Uterus (tissue), 4 donors: ENCODE measurements around the gene TP53I11. TPM values are rescaled to one million over a fixed set of nuclear protein-coding genes. Genes with fewer than 3 reads are reported as not detected.

Experiments
- DNase-seq, 2 donors: peaks; one replicate each; pipeline ENCODE4 v3.0.0-alpha.2; 2019 to 2020
- H3K27ac ChIP-seq, 2 donors: fragments of 200-600 bp; sonication (generic); 1 replicate in 1 of 2; 2 replicates in 1 of 2; pipeline ENCODE4 v1.5.1; 2016 to 2018
- H3K27me3 ChIP-seq, 2 donors: fragments of 200-600 bp; sonication (generic); one replicate each; pipeline ENCODE4 v1.5.1; 2018 to 2019; ENCODE audit warnings: control low read depth in 1 of 2
- H3K36me3 ChIP-seq, 2 donors: fragments of 200-600 bp; sonication (generic); one replicate each; pipeline ENCODE4 v1.5.1; 2019; ENCODE audit warnings: control low read depth in 1 of 2
- H3K4me1 ChIP-seq, 2 donors: fragments of 200-600 bp; sonication (generic); one replicate each; pipeline ENCODE4 v1.5.1; 2018 to 2019; ENCODE audit warnings: control low read depth in 1 of 2
- H3K4me3 ChIP-seq, 2 donors: fragments of 200-600 bp; sonication (generic); 1 replicate in 1 of 2; 2 replicates in 1 of 2; pipeline ENCODE4 v1.5.1; 2018 to 2019; ENCODE audit warnings: mild to moderate bottlenecking in 1 of 2
- H3K9me3 ChIP-seq, 2 donors: fragments of 200-600 bp; sonication (generic); one replicate each; pipeline ENCODE4 v1.5.1; 2019; ENCODE audit warnings: control low read depth in 1 of 2
- POLR2A ChIP-seq, 2 donors: fragments of 450-650 bp; IDR thresholded peaks; one replicate each; pipeline ENCODE4 v1.6.1; 2016; ENCODE audit warnings: antibody characterized with exemption in 2 of 2, mild to moderate bottlenecking in 1 of 2, moderate library complexity in 1 of 2
- intact Hi-C: fragments of 100-400 bp; cut with DNase I; formaldehyde crosslinking; loops from one replicate; pipeline ENCODE4 v1.15.1; 2023; ENCODE audit warnings: low total_unique reads
- total RNA-seq, 4 donors: library from RNA; depleted of rRNA in 3 of 4; stranded (reverse); fragments of >200 nt in 3 of 4; gene quantifications; one replicate each; pipeline versions ENCODE4 v1.1.0 to v1.2.4, GENCODE V29; 2014 to 2023
- TF ChIP-seq, protein P1 (sequence below), 4 experiments: fragments of 200-600 bp in 2 of 4; fragments of 450-650 bp in 2 of 4; sonication (generic) in 2 of 4; IDR thresholded peaks; one replicate each; pipeline ENCODE4 v1.5.1; 2016 to 2019; ENCODE audit warnings: antibody characterized with exemption in 4 of 4, mild to moderate bottlenecking in 2 of 4, moderate library complexity in 1 of 4
- donor health status: DM: yes; HTN: yes; CAD: no.

The TP53I11 gene
- total RNA-seq, 4 donors from 2014 or later, result 3.8 to 53.9 (median 17.5) TPM

DNA sequence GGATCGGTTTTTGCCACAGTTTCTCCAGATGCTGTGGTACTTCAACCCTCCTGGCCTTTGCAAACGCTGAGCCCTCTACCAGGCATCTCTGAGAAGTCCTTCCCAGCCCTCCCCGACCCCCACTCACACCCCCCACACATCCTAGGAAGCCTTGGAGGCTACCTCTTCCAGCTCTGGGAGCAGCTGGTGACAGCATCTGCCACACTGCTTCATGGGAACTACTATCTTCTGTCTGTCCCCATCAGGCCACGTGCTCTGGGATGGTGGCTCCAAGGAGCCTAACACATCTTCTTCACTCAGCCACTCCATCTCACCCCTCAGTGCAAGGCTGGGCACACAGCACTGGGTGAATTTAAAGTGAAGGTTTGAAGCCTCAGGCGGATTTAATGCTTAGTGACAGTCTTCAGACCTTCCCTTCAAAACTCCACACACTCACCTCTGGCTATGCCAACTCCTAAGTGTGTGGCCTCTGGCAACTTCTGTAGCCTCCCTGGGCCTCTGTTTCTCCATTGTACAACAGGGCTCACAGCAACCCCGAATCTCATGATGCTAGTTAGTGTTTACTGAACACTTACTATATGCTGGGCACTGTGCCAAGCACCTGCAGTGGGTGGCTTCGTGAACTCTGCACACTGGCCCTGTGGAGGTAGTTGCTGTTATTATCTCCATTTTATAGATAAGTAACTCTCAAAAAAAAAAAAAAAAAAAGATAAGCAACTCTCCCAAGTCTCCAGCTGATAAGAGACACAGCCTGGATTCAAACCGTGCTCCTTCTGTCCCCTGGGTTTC is 7.3 kb upstream of the TP53I11 start:
- no peak for DNase-seq
- intact Hi-C loops, result no loop called here
- Histone ChIP-seq H3K4me1 (peaks cover 0 to 8% of the 10 kb centered on the region in 2 donors), H3K27me3 (no peaks in the 10 kb centered on the region), H3K4me3 (no peak overlapping the region), H3K9me3 (no peaks in the 10 kb centered on the region), H3K27ac (no peak overlapping the region), H3K36me3 (no peaks in the 10 kb centered on the region)
- TF ChIP-seq POLR2A (IDR thresholded peaks at IDR 0.05), result no peak
- TF ChIP-seq, protein P1, sequence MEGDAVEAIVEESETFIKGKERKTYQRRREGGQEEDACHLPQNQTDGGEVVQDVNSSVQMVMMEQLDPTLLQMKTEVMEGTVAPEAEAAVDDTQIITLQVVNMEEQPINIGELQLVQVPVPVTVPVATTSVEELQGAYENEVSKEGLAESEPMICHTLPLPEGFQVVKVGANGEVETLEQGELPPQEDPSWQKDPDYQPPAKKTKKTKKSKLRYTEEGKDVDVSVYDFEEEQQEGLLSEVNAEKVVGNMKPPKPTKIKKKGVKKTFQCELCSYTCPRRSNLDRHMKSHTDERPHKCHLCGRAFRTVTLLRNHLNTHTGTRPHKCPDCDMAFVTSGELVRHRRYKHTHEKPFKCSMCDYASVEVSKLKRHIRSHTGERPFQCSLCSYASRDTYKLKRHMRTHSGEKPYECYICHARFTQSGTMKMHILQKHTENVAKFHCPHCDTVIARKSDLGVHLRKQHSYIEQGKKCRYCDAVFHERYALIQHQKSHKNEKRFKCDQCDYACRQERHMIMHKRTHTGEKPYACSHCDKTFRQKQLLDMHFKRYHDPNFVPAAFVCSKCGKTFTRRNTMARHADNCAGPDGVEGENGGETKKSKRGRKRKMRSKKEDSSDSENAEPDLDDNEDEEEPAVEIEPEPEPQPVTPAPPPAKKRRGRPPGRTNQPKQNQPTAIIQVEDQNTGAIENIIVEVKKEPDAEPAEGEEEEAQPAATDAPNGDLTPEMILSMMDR (IDR thresholded peaks at IDR 0.05), result no peak

DNA sequence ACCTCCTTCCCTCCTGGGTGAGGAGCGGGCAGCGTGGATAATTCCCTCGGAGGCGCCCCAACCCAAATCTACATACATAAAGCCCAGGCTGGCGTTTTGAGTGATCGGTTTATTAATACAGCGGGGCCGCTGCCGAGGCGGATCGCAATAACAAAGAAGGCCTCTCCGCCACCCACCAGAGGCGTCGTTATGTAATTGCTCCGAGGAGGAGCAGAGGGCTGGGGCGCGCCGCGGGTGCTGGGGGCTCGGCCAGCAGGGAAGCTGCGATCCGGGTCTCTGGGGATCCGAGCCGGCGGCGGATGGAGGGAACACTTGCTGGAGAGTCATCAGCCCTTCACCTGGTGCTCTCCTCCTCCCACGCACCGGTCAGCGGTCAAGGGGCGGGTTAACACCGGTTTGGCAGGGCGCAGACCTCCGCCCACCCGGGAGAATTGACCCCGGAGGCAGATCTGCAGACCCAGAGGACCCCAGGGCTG is 6.4 kb upstream of the TP53I11 start:
- Histone ChIP-seq H3K9me3 (no peaks in the 10 kb centered on the region), H3K36me3 (no peaks in the 10 kb centered on the region), H3K4me1 (peaks cover 0 to 8% of the 10 kb centered on the region in 2 donors), H3K27me3 (no peaks in the 10 kb centered on the region), H3K27ac (no peak overlapping the region), H3K4me3 (no peak overlapping the region)
- no peak for TF ChIP-seq POLR2A (IDR thresholded peaks at IDR 0.05)
- TF ChIP-seq, protein P1 (IDR thresholded peaks at IDR 0.05), result no peak
- intact Hi-C loops, result no loop called here
- no peak for DNase-seq

DNA sequence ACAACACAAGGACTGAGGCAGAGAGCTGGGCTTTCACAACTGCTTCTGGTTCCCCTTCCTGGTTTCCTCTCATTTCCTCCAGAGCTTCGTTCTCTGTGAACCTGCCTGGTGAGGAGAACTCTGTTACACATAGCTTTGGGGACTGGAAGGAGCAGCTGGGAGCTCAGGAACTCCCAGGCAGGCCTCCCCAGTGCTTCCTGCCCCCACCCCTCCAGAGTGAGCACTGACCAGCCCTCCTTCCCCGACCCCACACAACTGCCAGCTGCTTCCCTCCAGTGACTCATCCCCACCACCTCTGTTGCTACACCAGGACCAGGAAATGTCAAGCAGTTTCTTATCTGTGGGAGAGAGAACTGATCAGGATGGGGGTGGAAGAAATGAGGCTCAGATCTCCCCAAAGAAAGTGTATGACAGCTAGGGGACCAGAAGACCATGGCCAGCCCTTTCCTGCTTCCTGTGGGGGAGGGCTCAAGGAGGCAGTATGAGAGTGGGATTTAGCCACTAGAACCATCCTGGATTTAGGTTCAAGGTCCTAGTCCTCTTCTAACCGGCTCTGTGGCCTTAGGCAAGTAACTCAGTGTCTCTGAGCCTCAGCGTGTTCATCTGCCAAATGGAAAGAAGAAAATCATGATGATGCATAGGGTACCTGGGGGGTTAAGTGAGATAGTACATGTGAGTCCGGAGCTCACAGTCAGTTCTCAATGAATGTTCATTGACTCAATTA is 4.5 kb upstream of the TP53I11 start:
- Histone ChIP-seq H3K4me1 (peaks cover 0 to 8% of the 10 kb centered on the region in 2 donors), H3K9me3 (no peaks in the 10 kb centered on the region), H3K27ac (peak overlapping the region in 1 of 2 donors; percentile 15), H3K36me3 (no peaks in the 10 kb centered on the region), H3K27me3 (no peaks in the 10 kb centered on the region), H3K4me3 (no peak overlapping the region)
- peak; percentile 59 to 60 for DNase-seq
- no peak for TF ChIP-seq POLR2A (IDR thresholded peaks at IDR 0.05)
- TF ChIP-seq, protein P1 (IDR thresholded peaks at IDR 0.05), result no peak
- intact Hi-C loops, result no loop called here

DNA sequence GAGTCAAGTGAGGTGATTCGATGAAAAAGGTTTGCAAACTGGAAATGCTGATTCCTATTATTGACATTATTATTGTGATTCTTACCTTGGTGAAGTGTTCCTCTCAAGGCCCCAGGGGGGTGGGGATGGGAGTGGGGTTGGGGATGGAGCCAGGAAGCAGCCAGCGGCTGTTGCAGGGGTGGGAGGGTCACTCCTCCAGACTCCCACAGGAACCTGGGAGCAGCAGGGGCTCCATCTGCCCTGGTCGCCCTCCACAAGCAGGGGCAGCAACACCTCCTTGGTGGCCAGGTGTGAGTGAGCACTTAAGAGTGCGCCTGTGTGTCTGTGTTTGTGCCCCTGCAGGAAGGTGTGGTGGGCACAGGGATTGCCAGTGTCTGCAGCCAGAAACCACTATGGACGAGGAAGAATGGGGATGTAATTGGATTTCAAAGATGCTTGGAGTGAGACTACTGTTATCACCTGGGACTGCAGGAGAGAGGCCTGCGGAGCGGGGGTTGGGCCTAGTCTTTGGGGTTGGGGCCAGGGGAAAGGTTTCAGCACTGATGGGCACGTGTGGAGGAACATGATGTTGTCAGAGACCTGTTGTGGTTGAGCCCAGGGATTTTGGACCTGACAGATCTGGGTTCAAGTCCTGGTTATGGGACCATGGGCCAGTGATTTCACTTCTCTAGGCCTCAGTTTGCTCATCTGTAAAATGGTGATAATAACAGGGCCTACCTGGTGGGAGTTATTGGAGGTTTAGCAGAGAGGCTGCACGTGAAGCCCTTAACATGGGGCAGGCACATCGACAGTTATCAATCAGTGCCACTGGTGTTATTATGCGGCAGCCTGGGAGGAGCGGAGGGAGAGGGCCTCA is 3.6 kb upstream of the TP53I11 start:
- no peaks in the 10 kb centered on the region for H3K36me3 ChIP-seq
- H3K9me3 ChIP-seq, result no peaks in the 10 kb centered on the region
- peaks cover 0 to 8% of the 10 kb centered on the region in 2 donors for H3K4me1 ChIP-seq
- no peaks in the 10 kb centered on the region for H3K27me3 ChIP-seq
- intact Hi-C loops, result no loop called here
- no peak overlapping the region for H3K4me3 ChIP-seq
- TF ChIP-seq, protein P1 (IDR thresholded peaks at IDR 0.05), result no peak
- TF ChIP-seq POLR2A (IDR thresholded peaks at IDR 0.05), result no peak
- DNase-seq, result no peak
- no peak overlapping the region for H3K27ac ChIP-seq
